GM12892 (cell line): ENCODE results near the gene GABRG3.
"Not testable (repeated sequence)": the region's sequence is repeated elsewhere in the genome, so short reads cannot be mapped to it uniquely, and the experiment has no call there.

Experiments
- DNase-seq: peaks from one replicate; pipeline ENCODE4 v3.0.0; 2011; ENCODE audit not compliant: insufficient read length
- FAIRE-seq: peaks from 2 replicates; lab custom pipeline; 2011; peaks lifted over from hg19 to GRCh38; lab: Jason Lieb, UNC
- POLR2A ChIP-seq: IDR thresholded peaks from 2 replicates; pipeline ENCODE4 v1.6.1; 2011; ENCODE audit warnings: low read depth, low read length, control low read depth
- POLR2AphosphoS5 ChIP-seq: IDR thresholded peaks from 2 replicates; pipeline ENCODE4 v1.6.1; 2011; ENCODE audit warnings: low read depth, low read length, control low read depth
- TAF1 ChIP-seq: IDR thresholded peaks from 2 replicates; pipeline ENCODE4 v1.6.1; 2011; ENCODE audit warnings: low read depth, mild to moderate bottlenecking, control low read depth, low read length, borderline replicate concordance

Gene GABRG3

DNA sequence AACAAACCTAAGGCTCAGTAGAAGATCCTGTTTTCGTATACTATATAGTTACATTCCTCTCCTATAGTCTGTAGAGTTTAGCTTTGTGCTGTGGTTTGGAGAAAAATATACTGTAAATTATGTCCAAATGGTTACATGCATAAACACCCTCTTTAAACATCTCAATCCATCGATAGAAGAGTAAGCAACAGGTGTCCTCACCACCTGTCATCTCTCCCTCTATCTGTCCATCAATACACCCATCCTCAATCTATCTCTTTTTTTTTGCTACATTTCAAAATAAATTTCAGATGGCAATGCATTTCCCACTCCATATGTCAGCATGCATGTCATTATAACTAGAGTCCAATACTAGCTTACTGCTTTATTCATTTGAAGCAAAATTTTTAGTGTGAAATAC is 21.0 kb upstream of the GABRG3 start:
- no peak for TF ChIP-seq TAF1
- no peak for TF ChIP-seq POLR2A
- TF ChIP-seq POLR2AphosphoS5, result no peak
- no peak for FAIRE-seq

DNA sequence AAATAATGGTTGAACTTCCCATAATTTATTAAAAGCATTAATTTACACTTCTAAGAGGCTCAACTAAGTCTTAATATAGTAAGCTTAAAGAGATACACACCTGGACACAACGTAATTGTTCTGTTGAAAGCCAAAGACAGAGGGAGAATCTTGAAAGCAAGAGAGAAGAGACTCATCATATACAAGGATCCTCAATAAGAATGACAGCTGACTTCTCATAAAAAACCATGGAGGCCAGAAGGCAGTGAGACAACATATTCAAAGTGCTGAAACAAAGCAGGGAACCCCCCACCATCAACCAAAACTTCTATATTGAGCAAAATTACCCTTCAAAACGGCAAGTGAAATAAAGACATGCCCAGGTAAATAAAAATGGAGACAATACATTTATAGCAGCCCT is 16.6 kb upstream of the GABRG3 start:
- no peak for DNase-seq
- no peak for TF ChIP-seq TAF1
- no peak for TF ChIP-seq POLR2A
- TF ChIP-seq POLR2AphosphoS5, result no peak
- FAIRE-seq, result no peak

More for the DNA sequence above, 21.0 kb upstream of the GABRG3 start:
- no peak for DNase-seq

DNA sequence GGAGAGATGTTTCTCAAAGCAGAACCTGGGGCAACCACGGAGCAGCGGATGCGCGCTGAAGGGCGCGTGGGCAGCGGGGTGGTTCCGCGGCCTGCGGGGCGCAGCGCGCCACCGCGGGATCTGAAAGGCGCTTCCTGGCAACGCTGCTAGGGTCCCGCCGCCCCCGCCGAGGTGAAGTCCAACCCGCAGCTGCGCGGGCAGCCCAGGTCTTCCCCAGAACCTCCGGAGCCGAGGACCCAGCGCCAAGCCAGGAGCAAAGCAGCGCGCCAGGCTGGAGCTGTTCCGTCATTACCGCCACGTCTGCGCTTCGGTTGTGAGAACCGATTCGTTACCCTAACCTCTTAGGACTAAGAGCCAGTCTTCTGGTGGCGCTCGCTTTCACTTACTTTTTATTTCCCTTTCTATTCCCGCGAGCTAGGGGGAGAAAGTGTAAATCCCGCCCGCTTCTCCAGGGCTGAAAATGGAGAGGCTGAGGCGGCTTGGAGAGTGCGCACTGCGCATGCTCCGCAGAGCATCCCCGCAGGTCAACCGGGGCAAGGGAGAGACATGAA is 3.2 kb upstream of the GABRG3 start:
- TF ChIP-seq POLR2AphosphoS5 (no peak), POLR2A (no peak), TAF1 (no peak)
- DNase-seq, result no peak
- no peak for FAIRE-seq

GRCh38 chr15:26968806-26969205 is 2.2 kb upstream of the GABRG3 start:
- DNase-seq (no peak), FAIRE-seq (no peak)
- TF ChIP-seq POLR2A (no peak), TAF1 (no peak), POLR2AphosphoS5 (no peak)

DNA sequence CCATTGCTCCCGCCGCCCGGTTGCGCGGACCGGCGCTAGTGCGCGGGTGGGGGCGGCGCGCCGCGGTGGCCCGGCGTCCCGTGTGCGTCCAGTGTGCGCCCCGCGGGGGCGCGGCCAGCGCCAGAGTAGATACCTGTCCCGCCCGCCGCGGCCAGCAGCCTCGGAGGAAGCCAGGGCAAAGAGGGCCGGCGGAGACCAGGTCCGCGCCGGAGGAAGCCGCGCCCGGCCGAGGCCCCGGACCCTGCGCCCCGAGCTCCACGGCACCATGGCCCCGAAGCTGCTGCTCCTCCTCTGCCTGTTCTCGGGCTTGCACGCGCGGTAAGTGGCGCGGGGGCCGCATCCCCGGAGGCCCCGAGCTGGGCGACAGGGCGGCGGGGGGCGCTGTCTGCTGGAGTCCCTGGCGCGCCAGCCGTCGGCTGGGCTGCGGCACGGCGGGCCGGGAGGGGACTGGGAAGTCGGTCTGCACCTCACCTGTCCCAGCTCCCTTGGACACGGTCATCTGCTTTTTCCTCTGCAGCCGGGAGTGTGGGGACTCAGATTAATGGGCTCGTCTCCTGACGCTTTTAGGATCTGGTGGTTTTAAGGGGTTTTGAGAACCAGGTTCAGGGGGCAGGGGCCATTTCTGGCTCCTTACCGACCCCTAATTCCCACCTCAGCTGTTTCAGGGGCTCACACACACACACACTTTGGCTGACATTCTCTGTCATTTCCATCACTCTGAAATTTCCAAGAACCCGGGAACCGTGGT is 464 bp downstream of the GABRG3 start:
- DNase-seq (no peak), FAIRE-seq (no peak)
- TF ChIP-seq POLR2A, result no peak
- TF ChIP-seq POLR2AphosphoS5, result no peak
- no peak for TF ChIP-seq TAF1

GRCh38 chr15:26972636-26973035 is 1.7 kb downstream of the GABRG3 start:
- TF ChIP-seq POLR2AphosphoS5 (no peak), TAF1 (no peak), POLR2A (no peak)
- DNase-seq (no peak), FAIRE-seq (no peak)

- FAIRE-seq (no peak), DNase-seq (no peak)
- no peak for TF ChIP-seq POLR2A
These were observed 3.3 kb downstream of the GABRG3 start for GRCh38 chr15:26974120-26974780.

- DNase-seq, result no peak
- FAIRE-seq, result no peak
- TF ChIP-seq POLR2AphosphoS5 (no peak), POLR2A (no peak), TAF1 (no peak)
These were observed 10.5 kb downstream of the GABRG3 start for GRCh38 chr15:26981492-26981891.

- FAIRE-seq, result no peak
- TF ChIP-seq TAF1 (no peak), POLR2A (no peak), POLR2AphosphoS5 (no peak)
- DNase-seq, result no peak
These were observed 12.8 kb downstream of the GABRG3 start for GRCh38 chr15:26983822-26984221.

DNA sequence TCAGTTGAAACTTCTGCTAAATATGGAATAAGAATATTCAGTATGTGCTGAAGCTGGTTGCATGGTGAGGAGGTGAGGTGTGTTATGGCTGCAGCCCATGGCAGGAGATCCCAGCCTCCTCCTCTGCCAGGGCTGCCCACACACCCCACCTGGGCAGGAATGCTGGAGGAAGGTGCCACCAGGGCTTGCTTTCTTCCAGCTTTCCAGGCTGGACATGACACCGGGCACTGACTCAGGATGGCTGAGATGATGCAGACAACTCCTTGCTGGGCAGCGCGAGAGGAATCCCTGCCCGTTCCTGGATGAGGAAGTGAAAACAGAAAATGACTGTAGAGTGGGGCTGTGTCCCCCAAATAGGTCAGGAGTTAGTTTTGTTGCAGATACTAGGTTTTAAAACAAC is 14.1 kb downstream of the GABRG3 start:
- no peak for DNase-seq
- FAIRE-seq, result no peak
- TF ChIP-seq TAF1 (no peak), POLR2AphosphoS5 (no peak), POLR2A (no peak)

- FAIRE-seq (no peak), DNase-seq (no peak)
- no peak for TF ChIP-seq POLR2AphosphoS5
- TF ChIP-seq TAF1, result no peak
- no peak for TF ChIP-seq POLR2A
These were observed 25.3 kb downstream of the GABRG3 start for GRCh38 chr15:26996250-26996649.

GRCh38 chr15:27003003-27003402 is 32.0 kb downstream of the GABRG3 start:
- not testable (repeated sequence) for FAIRE-seq, DNase-seq

DNA sequence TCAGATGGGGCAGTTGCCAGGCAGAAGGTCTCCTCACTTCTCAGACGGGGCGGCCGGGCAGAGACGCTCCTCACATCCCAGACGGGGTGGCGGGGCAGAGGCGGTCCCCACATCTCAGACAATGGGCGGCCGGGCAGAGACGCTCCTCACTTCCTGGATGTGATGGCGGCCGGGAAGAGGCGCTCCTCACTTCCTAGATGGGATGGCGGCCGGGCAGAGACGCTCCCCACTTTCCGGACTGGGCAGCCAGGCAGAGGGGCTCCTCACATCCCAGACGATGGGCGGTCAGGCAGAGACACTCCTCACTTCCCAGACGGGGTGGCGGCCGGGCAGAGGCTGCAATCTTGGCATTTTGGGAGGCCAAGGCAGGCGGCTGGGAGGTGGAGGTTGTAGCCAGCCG is 33.2 kb downstream of the GABRG3 start:
- DNase-seq, FAIRE-seq: not testable (repeated sequence)
